ENCODE measurements around the gene ROBO3.

Gene ROBO3

GRCh38 chr11:124846070-124846673 lies 19.1 kb upstream of the ROBO3 start:
- no peak for DNase-seq (ENCODE audit: low read depth)

DNA sequence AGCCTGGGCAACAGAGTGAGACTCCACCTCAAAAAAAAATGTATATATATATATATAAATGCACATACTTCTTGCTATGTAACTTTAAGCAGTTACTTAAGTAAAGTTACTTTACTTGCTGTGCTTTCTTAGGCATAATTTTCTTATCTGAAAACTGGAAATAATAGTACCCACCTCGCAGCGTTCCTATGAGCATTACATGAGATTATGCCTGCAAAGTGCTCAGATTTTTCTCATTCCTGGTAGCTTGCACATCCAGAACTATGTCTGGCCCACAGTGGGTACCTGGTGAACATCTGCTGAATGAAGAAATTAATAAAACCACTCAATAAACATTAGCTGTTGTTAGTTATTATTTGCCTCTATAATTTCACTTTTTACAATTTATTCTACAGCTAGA lies 6.1 kb upstream of the ROBO3 start:
- no peak for DNase-seq (ENCODE audit: low read depth)

DNA sequence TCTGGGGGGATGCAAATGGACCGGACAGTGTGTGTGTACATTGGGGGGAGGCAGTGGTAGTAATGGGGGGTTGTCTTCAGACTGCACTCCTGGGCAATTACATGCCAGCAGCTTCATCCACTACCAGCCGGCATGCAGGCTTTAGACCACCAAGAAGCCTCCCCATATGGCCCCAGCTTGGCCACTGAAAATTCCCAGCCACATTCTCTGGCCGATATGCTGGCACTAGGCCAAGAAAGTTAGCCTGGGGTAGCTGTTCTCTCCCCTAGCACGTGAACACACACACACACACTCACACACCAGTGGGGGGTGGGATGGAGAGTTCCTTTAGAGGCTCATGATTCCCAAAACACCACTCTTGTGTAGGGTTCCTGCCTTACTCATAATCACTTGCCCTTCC lies 3.6 kb upstream of the ROBO3 start:
- DNase-seq (ENCODE audit: low read depth), result no peak

GRCh38 chr11:124863137-124863825 lies 2.0 kb upstream of the ROBO3 start:
- DNase-seq (ENCODE audit: low read depth), result peak; percentile 40

- DNase-seq (ENCODE audit: low read depth), result no peak
Measured at GRCh38 chr11:124863826-124864165, 1.4 kb upstream of the ROBO3 start.

GRCh38 chr11:124864176-124864891 lies 898 bp upstream of the ROBO3 start:
- no peak for DNase-seq (ENCODE audit: low read depth)

- no peak for DNase-seq (ENCODE audit: low read depth)
Measured at GRCh38 chr11:124864892-124865180, 396 bp upstream of the ROBO3 start.

DNA sequence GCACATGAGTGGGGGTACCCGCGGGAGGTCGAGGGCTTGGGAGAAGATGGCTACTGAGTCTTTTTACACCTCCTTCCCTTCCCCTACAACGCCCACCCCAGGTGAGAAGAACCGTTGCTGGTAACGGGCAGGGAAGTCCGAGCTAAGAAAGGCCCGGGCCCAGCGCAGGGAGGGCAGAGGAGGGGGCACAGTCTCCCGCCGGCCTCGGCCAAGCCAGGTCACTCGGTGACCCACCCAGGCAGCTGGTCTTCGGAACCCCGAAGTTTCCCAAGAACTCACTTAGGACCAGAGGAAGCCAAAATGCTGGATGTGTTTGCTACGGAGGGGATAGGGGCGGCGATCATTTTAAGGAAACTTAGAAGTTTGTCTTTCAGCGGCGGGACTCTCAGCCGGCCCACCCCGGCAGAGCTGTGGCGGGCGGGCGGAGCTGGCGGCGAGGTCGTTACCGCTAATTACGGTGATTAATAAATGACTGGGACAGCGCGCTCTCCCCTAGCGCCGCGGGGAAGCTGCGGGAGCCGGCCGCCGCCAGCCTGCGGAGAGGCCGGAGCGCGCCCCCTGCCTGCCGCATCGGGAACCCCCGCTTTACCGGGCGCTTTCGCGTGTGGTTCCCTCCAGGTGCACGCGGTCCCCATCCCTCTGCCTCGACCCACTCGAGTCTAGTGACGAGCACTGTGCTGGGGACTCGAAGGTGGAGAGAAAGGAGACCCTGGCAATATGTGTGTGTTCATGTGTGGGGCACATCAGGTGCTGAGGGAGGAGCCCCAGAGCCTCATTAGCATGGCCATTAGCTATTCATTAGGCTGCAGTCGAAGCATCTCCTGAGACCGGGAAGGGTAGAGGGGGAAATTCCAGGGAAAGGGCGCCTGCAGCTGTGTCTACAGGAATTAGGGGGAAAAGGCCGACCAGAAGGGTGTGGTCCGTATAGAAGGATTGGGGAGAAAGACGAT lies 945 bp downstream of the ROBO3 start:
- peak; percentile 42 for DNase-seq (ENCODE audit: low read depth)

DNA sequence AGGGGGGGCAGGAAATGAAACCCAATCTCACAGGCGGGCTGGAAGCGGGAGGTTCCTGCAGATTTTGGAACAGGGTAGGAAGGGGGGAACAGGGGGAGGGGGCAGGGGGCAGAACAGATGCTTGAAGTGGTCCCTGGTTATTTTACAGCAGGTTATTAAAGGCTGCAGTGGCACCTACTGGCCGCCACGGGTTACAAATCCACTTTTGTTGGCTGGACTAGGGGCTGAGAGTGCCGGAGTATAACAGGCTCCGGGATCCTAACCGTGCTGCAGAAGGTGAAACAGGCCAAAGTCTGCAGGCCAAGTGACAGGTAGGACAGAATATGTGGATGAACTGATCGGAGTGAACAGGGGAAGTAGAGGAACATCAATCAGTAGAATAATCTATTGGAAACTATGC lies 2.5 kb downstream of the ROBO3 start:
- DNase-seq (ENCODE audit: low read depth), result peak; percentile 45

DNA sequence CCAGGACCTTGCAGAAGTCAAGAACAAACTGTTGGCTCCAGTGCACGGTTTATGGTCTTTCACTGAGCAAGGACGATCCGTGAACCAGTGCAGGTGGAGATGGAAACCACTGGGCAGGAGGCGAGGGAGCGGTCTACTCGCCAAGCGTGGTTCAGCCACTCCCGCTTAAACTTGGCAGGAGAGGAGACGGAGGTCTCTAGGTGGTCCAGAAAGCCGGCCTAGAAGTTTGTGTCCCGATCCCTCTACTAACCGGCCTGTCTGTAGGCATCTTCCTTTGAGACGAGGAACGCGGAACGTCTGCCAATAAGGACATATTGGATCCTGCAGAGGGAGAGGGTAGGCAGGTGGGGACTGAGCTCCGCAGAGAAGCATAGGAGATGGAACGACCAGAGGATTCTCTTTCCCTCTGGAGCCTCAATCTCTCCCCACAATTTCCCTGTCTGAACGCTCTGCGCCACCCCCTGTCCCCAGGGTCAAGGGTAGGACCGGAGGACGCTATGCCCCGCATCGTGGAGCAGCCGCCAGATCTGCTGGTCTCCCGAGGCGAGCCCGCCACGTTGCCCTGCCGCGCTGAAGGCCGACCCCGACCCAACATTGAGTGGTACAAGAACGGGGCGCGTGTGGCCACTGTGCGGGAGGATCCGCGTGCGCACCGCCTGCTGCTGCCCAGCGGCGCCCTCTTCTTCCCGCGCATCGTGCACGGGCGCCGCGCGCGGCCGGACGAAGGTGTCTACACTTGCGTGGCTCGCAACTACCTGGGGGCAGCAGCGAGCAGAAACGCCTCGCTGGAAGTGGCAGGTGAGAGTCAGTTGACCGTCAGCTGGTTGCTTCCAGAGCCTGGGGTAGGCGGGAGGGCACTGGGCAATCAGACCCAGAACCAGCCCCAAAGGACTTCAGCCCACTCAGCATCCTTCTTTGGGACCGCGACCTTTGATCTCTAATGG lies 3.4 kb downstream of the ROBO3 start:
- DNase-seq (ENCODE audit: low read depth), result no peak

- no peak for DNase-seq (ENCODE audit: low read depth)
Measured at GRCh38 chr11:124869331-124869730, 4.1 kb downstream of the ROBO3 start.

GRCh38 chr11:124869856-124870387 lies 4.7 kb downstream of the ROBO3 start:
- DNase-seq (ENCODE audit: low read depth), result no peak

DNA sequence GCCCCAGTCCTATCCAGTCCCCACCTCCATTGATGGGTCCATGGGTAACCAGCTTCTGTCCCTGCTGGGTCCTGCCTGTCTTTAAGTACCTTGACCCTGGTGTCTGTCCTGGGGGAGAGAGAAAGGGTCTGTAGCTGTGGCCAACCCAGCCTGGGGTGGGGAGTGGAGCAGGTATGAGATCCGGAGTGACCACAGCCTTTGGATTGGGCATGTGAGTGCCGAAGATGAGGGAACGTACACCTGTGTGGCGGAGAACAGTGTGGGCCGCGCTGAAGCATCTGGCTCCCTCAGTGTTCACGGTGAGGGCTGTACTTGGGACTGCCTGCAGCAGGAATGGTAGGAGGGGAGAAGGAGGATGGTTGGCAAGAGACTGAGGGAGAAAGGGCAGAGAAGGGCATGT lies 5.2 kb downstream of the ROBO3 start:
- no peak for DNase-seq (ENCODE audit: low read depth)

DNA sequence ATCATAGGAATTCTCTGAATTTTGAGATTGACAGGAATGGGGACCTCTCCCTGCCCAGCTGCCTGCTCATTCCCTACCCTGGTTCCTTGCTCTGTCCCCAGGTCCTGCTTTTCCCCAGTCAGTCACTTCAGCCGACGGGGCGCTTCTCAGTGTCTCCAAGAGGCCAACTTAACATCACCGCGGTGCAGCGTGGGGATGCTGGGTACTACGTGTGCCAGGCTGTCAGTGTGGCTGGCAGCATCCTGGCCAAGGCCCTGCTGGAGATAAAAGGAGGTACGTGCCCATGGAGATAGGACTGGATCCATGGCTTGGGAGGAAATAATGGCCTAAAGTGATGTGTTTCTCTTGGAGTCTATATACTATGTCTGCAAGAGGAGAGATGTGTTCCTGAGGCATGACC lies 7.0 kb downstream of the ROBO3 start:
- no peak for DNase-seq (ENCODE audit: low read depth)

DNA sequence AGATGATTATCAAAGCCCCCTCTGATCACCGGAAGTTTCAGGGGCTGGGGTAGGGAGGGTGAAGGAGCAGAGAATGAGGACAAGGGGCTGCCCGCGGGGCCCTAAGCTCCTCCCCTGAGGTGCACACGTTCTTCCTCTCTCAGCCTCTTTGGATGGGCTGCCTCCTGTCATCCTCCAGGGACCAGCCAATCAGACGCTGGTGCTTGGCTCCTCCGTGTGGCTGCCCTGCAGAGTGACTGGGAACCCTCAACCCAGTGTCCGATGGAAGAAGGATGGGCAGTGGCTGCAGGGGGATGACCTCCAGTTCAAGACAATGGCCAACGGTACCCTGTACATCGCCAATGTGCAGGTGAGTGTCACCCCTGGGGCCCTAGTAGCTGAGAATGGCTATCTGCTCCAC lies 7.5 kb downstream of the ROBO3 start:
- no peak for DNase-seq (ENCODE audit: low read depth)

DNA sequence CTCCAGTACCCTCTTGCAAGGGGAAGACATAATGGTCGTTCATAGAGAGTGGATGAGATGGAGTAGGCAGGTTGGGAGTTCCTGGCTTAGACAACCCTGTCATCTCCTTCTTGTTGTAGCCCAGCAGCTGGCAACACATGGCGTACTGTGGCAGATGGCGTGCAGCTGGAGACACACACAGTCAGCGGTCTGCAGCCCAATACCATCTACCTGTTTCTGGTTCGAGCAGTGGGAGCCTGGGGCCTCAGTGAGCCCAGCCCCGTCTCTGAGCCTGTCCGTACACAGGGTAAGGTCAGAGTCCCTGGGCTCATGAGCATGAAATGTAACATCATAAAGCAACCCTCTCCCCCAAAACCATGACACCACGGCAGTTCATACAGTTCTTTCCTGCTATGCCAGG lies 8.7 kb downstream of the ROBO3 start:
- DNase-seq (ENCODE audit: low read depth), result no peak

DNA sequence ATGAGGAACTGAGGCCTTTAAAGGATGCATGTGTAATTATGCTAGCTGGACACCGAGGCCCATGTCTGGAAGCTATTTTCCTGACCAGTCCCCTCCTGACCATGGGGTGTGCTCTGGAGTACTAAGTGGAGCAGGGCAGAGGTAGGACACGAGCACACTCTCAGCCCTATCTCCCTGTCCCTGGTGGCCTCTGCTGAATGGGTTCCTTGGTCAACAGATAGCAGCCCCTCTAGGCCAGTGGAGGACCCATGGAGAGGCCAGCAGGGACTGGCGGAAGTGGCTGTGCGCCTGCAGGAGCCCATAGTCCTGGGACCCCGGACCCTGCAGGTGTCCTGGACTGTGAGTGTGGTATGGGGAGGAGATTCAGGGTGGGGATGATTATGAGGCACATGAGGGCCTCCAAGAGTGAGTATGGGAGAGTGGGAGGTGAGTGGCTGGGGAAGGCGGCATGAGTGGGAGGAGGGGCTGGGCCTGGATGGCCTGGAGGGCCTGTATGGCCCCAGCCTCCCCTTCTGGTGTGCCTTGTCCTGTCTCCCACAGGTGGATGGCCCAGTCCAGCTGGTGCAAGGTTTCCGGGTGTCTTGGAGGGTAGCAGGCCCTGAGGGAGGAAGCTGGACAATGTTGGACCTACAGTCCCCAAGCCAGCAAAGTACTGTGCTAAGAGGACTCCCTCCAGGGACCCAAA lies 9.5 kb downstream of the ROBO3 start:
- DNase-seq (ENCODE audit: low read depth), result no peak

GRCh38 chr11:124875401-124875800 lies 10.2 kb downstream of the ROBO3 start:
- no peak for DNase-seq (ENCODE audit: low read depth)

DNA sequence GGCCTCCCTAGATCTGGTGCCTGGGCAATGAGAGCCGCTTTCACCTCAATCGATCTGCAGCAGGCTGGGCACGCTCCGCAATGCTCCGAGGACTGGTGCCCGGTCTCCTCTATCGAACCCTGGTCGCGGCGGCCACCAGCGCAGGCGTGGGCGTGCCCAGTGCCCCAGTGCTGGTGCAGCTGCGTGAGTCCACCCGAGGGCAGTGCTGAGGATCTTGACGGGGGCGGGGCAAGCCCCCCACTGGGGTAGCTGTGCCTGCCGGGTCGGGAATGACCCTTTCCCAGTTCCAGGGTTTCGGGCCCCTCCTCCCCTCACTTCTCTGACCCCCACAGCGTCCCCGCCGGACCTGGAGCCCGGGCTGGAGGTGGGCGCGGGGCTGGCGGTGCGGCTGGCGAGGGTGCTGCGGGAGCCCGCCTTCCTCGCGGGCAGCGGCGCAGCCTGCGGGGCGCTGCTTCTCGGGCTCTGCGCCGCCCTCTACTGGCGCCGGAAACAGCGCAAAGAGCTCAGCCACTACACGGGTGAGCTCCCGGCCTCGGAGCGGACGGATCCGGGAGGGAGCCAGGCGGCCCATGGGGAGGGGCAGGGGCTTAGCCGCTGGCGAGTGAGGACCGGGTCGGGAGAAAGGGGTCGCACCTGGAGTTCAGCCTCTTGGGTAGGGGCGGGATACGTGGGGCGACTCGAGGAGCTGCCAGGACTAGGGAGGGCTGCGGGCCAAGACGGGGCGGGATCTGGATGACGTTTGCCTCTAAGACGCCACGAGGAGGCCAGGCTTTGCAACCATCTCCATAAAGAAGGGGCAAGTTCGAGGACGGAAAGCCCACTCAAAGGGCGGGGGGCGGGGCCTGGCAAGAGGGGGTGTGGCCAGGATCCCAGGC lies 10.9 kb downstream of the ROBO3 start:
- peak; percentile 95 for DNase-seq (ENCODE audit: low read depth)

Measured in iris pigment epithelial cell (primary cell).